ENCODE results near the gene ZNF598. TPM values are rescaled to one million over a fixed set of nuclear protein-coding genes. Genes with fewer than 3 reads are reported as not detected.

ZNF598 gene
- total RNA-seq, 2 donors from 2014 or later: 45.4 to 64.3 TPM

DNA sequence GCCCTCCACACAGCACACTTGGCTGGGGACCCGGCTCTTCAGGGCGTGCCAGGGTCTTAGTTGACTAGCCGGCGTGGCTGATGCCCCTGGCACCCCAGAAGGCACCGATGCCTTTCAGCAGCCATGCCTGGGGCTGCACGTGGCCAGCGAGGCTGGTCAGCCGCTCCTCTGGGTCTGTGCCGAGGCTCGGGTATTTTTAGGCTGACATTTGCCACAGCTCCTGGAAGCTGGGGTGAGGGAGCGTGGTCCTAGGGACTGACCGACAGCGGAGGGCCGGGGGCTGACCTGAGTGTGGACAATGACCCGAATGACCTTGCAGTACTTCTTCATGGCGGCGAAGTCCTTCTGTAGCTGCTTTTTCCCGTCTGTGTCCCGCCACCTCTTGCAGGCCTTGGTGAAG is 59.1 kb downstream of the ZNF598 start:
- no peaks in the 10 kb centered on the region for H3K4me1 ChIP-seq
- H3K4me3 ChIP-seq: no peak overlapping the region
- no peaks in the 10 kb centered on the region for H3K36me3 ChIP-seq
- no peak overlapping the region for H3K9ac ChIP-seq (ENCODE audit: low read depth in 2 of 2, low read length in 2 of 2)
- no peak for TF ChIP-seq CTCF (IDR thresholded peaks at IDR 0.05)
- intact Hi-C loops (cut with DNase I): no loop called here
- DNase-seq: no peak
- H3K9me3 ChIP-seq: no peaks in the 10 kb centered on the region
- H3K27ac ChIP-seq: no peak overlapping the region
- H3K27me3 ChIP-seq: no peaks in the 10 kb centered on the region

GRCh38 chr16:1950047-1950446 is 59.6 kb downstream of the ZNF598 start:
- DNase-seq: no peak
- Histone ChIP-seq H3K9me3 (no peaks in the 10 kb centered on the region), H3K36me3 (no peaks in the 10 kb centered on the region), H3K4me1 (no peaks in the 10 kb centered on the region), H3K4me3 (no peak overlapping the region), H3K9ac (ENCODE audit: low read depth in 2 of 2, low read length in 2 of 2) (no peak overlapping the region), H3K27ac (no peak overlapping the region), H3K27me3 (no peaks in the 10 kb centered on the region)
- no peak for TF ChIP-seq CTCF (IDR thresholded peaks at IDR 0.05)
- intact Hi-C loops (cut with DNase I): no loop called here

DNA sequence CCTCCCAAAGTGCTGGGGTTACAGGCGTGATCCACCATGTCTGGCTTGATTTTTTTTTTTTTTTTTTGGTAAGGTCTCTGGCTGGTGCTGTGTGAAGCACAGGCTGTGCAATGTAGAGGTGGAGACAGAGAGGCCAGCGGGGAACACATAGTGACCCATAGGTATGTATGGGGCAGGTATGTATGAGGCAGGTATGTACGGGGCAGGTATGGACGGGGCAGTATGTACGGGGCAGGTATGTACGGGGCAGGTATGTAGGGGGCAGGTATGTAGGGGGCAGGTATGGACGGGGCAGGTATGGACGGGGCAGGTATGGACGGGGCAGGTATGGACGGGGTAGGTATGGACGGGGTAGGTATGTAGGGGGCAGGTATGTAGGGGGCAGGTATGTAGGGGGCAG is 60.1 kb downstream of the ZNF598 start:
- H3K36me3 ChIP-seq: no peaks in the 10 kb centered on the region
- no peaks in the 10 kb centered on the region for H3K4me1 ChIP-seq
- H3K27me3 ChIP-seq: no peaks in the 10 kb centered on the region
- no peak overlapping the region for H3K4me3 ChIP-seq
- intact Hi-C loops (cut with DNase I): no loop called here
- TF ChIP-seq CTCF (IDR thresholded peaks at IDR 0.05): no peak
- no peak overlapping the region for H3K9ac ChIP-seq (ENCODE audit: low read depth in 2 of 2, low read length in 2 of 2)
- H3K9me3 ChIP-seq: no peaks in the 10 kb centered on the region
- H3K27ac ChIP-seq: no peak overlapping the region
- DNase-seq: no peak

Other genes starting within 250 kb of the ZNF598 start
- 10 to 100 TPM; 61.3 to 79.7 TPM for gene NME3, start 238.3 kb downstream of the ZNF598 start, total RNA-seq
- 10 to 100 TPM; 16.7 to 30.6 TPM for gene EME2, start 237.0 kb downstream of the ZNF598 start, total RNA-seq
- 100 to 1,000 TPM; 106 to 227 TPM for gene MRPS34, start 236.7 kb downstream of the ZNF598 start, total RNA-seq
- gene SPSB3, start 227.2 kb downstream of the ZNF598 start, total RNA-seq: 10 to 100 TPM; 32.7 to 35.9 TPM
- gene NUBP2, start 226.9 kb downstream of the ZNF598 start, total RNA-seq: 10 to 100 TPM; 30.0 to 72.8 TPM
- gene IGFALS, start 216.1 kb downstream of the ZNF598 start, total RNA-seq: 1 to 10 TPM; 5.7 to 7.0 TPM
- gene HAGH, start 183.0 kb downstream of the ZNF598 start, total RNA-seq: 10 to 100 TPM; 61.9 to 64.7 TPM
- 10 to 100 TPM; 55.5 to 73.9 TPM for gene FAHD1, start 182.6 kb downstream of the ZNF598 start, total RNA-seq
- under 1 TPM in 1 of 2 donors, not detected in 1; 0.27 TPM for gene MEIOB, start 137.7 kb downstream of the ZNF598 start, total RNA-seq
- under 1 TPM; 0.59 to 0.82 TPM for gene HS3ST6, start 91.4 kb downstream of the ZNF598 start, total RNA-seq
- 10 to 100 TPM; 33.0 to 61.2 TPM for gene MSRB1, start 66.6 kb downstream of the ZNF598 start, total RNA-seq
- not detected for gene RPL3L, start 55.1 kb downstream of the ZNF598 start, total RNA-seq
- 100 to 1,000 TPM; 219 to 272 TPM for gene NDUFB10, start 50.3 kb downstream of the ZNF598 start, total RNA-seq
- gene RPS2, start 45.0 kb downstream of the ZNF598 start, total RNA-seq: 1,000 to 10,000 TPM; 1,996 to 2,736 TPM
- gene RNF151, start 43.0 kb downstream of the ZNF598 start, total RNA-seq: not detected
- 10 to 100 TPM; 19.4 to 43.1 TPM for gene TBL3, start 37.8 kb downstream of the ZNF598 start, total RNA-seq
- 10 to 100 TPM; 43.9 to 80.1 TPM for gene NOXO1, start 28.4 kb downstream of the ZNF598 start, total RNA-seq
- 10 to 100 TPM; 76.6 to 79.5 TPM for gene GFER, start 25.6 kb downstream of the ZNF598 start, total RNA-seq
- 1 to 10 TPM; 1.5 to 1.9 TPM for gene SYNGR3, start 19.9 kb downstream of the ZNF598 start, total RNA-seq
- gene NPW, start 10.0 kb upstream of the ZNF598 start, total RNA-seq: 1 to 10 TPM; 3.5 to 3.8 TPM
- 10 to 100 TPM; 64.0 to 77.9 TPM for gene NHERF2, start 17.1 kb upstream of the ZNF598 start, total RNA-seq
- 10 to 100 TPM; 30.1 to 96.8 TPM for gene NTHL1, start 38.0 kb upstream of the ZNF598 start, total RNA-seq
- 100 to 1,000 TPM in 1 of 2 donors, 10 to 100 TPM in 1; 75.3 to 143 TPM for gene TSC2, start 38.2 kb upstream of the ZNF598 start, total RNA-seq
- 10 to 100 TPM; 48.2 to 83.5 TPM for gene PKD1, start 126.1 kb upstream of the ZNF598 start, total RNA-seq
- 10 to 100 TPM; 18.2 to 24.5 TPM for gene RAB26, start 138.8 kb upstream of the ZNF598 start, total RNA-seq
- 100 to 1,000 TPM; 102 to 131 TPM for gene TRAF7, start 146.0 kb upstream of the ZNF598 start, total RNA-seq
- gene CASKIN1, start 186.8 kb upstream of the ZNF598 start, total RNA-seq: under 1 TPM; 0.07 to 0.27 TPM
- gene MLST8, start 195.6 kb upstream of the ZNF598 start, total RNA-seq: 10 to 100 TPM; 26.5 to 53.5 TPM
- gene BRICD5, start 201.0 kb upstream of the ZNF598 start, total RNA-seq: 10 to 100 TPM in 1 of 2 donors, 1 to 10 TPM in 1; 7.7 to 15.2 TPM
- gene PGP, start 205.0 kb upstream of the ZNF598 start, total RNA-seq: 10 to 100 TPM; 17.1 to 37.3 TPM
- gene E4F1, start 213.8 kb upstream of the ZNF598 start, total RNA-seq: 10 to 100 TPM; 19.9 to 37.4 TPM
- 1 to 10 TPM in 1 of 2 donors, under 1 TPM in 1; 0.85 to 2.4 TPM for gene DNASE1L2, start 226.6 kb upstream of the ZNF598 start, total RNA-seq
- 100 to 1,000 TPM; 109 to 134 TPM for gene ECI1, start 241.8 kb upstream of the ZNF598 start, total RNA-seq